ENCODE results near the gene HOXB1.

Gene HOXB1

GRCh38 chr17:48479014-48479402, 51.8 kb downstream of the HOXB1 start:
- no peak for TF ChIP-seq CTCF (IDR thresholded peaks at IDR 0.05)

More at GRCh38 chr17:48479014-48479402, 51.8 kb downstream of the HOXB1 start:
- no peak overlapping the region for H3K4me2 ChIP-seq (ENCODE audit: low read length)
- H3K79me2 ChIP-seq, result no peaks in the 10 kb centered on the region
- no peak overlapping the region for H3K9ac ChIP-seq
- no peaks in the 10 kb centered on the region for H3K36me3 ChIP-seq (ENCODE audit: control insufficient read depth, insufficient read depth, low read length)
- H3K27ac ChIP-seq, result no peak overlapping the region
- no peaks in the 10 kb centered on the region for H3K4me1 ChIP-seq
- no peak overlapping the region for H3K4me3 ChIP-seq (ENCODE audit: low read depth, low read length)
- no peak overlapping the region for H2AFZ ChIP-seq
- no peaks in the 10 kb centered on the region for H3K9me3 ChIP-seq (ENCODE audit: control insufficient read depth, low read length)
- H3K27me3 ChIP-seq (ENCODE audit: control insufficient read depth, insufficient read depth, low read length), result no peaks in the 10 kb centered on the region

Measured in parathyroid adenoma (tissue), 2 donors.